HG03378 (cell line): ENCODE data around the gene KIAA1671.

Experiments used
- ATAC-seq: cut with Tn5 transposase; IDR thresholded peaks from one replicate; pipeline ENCODE4 v1.9.1; 2021; ENCODE audit warnings: mild to moderate bottlenecking, moderate library complexity; ENCODE audit not compliant: unreplicated experiment

Gene KIAA1671

GRCh38 chr22:25032066-25032465 is 79.5 kb downstream of the KIAA1671 start:
- ATAC-seq: no peak

GRCh38 chr22:25035715-25036114 is 83.2 kb downstream of the KIAA1671 start:
- ATAC-seq: no peak

GRCh38 chr22:25038239-25038638 is 85.7 kb downstream of the KIAA1671 start:
- ATAC-seq: no peak

GRCh38 chr22:25038771-25039170 is 86.3 kb downstream of the KIAA1671 start:
- no peak for ATAC-seq

- no peak for ATAC-seq
Measured at GRCh38 chr22:25039255-25039654, 86.7 kb downstream of the KIAA1671 start.

GRCh38 chr22:25039754-25040153 is 87.2 kb downstream of the KIAA1671 start:
- ATAC-seq: no peak

- no peak for ATAC-seq
Measured at GRCh38 chr22:25045159-25045558, 92.6 kb downstream of the KIAA1671 start.

- no peak for ATAC-seq
Measured at GRCh38 chr22:25048071-25048470, 95.6 kb downstream of the KIAA1671 start.

GRCh38 chr22:25048659-25049647 is 96.4 kb downstream of the KIAA1671 start:
- no peak for ATAC-seq

- ATAC-seq: no peak
Measured at GRCh38 chr22:25049770-25050169, 97.3 kb downstream of the KIAA1671 start.

GRCh38 chr22:25050566-25050965 is 98.0 kb downstream of the KIAA1671 start:
- no peak for ATAC-seq

GRCh38 chr22:25051073-25051472 is 98.6 kb downstream of the KIAA1671 start:
- no peak for ATAC-seq

GRCh38 chr22:25051983-25052710 is 99.6 kb downstream of the KIAA1671 start:
- no peak for ATAC-seq

GRCh38 chr22:25053153-25053805 is 100.8 kb downstream of the KIAA1671 start:
- no peak for ATAC-seq

- no peak for ATAC-seq
Measured at GRCh38 chr22:25054943-25055511, 102.5 kb downstream of the KIAA1671 start.

GRCh38 chr22:25057013-25057881 is 104.7 kb downstream of the KIAA1671 start:
- no peak for ATAC-seq

- ATAC-seq: no peak
Measured at GRCh38 chr22:25059438-25059837, 106.9 kb downstream of the KIAA1671 start.

GRCh38 chr22:25060522-25061071 is 108.1 kb downstream of the KIAA1671 start:
- ATAC-seq: no peak

GRCh38 chr22:25061134-25061533 is 108.6 kb downstream of the KIAA1671 start:
- ATAC-seq: no peak
